ENCODE data around the gene FAF2. TPM values are rescaled to one million over a fixed set of nuclear protein-coding genes. Genes with fewer than 3 reads are reported as not detected.
"Not testable (repeated sequence)": the region's sequence is repeated elsewhere in the genome, so short reads cannot be mapped to it uniquely, and the experiment has no call there.

The FAF2 gene
- total RNA-seq, 2 experiments from 2014 or later: 32.4 TPM

DNA sequence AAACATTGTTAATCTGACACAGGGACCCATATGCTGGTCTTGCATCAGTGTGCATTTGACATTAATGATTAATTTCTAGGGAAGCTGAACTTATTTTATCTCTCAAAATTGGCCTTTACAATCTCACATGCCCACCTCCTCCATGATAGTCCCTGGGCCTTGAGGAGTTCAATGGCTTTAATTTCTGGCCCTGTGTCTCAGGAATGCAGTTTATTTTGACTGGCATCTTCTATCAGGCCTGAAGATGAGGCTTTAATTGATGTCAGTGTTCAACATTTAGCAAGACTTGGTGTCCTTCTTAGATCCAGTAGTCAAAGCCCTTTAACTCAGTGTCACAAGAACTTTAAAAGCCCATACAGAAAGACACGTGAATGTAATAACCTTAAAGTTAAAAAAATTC lies 21.3 kb upstream of the FAF2 start:
- ATAC-seq (ENCODE audit: low read depth): no peak
- Mint-ChIP-seq H3K4me1 (peaks cover 14% of the 10 kb centered on the region), H3K9me3 (peaks cover 10% of the 10 kb centered on the region), H3K27me3 (peaks cover 11% of the 10 kb centered on the region), H3K27ac (no peak overlapping the region), H3K4me3 (no peak overlapping the region), H3K36me3 (peaks cover 9% of the 10 kb centered on the region)
- POLR2A ChIA-PET: interaction anchor here (0.6 kb wide), 1 partner anchor 130 kb away, joined by 3 read pairs; no protein-coding TSS in a partner anchor
- DNase-seq: no peak

DNA sequence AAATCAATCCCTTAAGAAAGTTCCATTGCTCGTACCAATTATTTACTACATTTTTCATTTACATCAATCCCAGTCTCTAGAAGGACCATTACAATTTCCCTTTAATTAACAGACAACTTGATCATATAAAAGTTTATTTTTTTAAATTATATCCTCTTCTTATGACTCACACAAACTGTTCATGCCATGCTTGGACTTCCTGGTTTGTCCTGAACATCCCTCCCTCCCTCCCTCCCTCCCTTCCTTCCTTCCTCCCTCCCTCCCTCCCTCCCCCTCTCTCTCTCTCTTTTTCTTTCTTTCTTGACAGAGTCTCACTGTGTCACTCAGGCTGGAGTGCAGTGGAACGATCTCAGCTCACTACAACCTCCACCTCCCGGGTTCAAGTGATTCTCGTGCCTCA lies 20.2 kb upstream of the FAF2 start:
- no peak for DNase-seq
- POLR2A ChIA-PET: no interaction called here
- H3K27ac Mint-ChIP-seq: no peak overlapping the region

DNA sequence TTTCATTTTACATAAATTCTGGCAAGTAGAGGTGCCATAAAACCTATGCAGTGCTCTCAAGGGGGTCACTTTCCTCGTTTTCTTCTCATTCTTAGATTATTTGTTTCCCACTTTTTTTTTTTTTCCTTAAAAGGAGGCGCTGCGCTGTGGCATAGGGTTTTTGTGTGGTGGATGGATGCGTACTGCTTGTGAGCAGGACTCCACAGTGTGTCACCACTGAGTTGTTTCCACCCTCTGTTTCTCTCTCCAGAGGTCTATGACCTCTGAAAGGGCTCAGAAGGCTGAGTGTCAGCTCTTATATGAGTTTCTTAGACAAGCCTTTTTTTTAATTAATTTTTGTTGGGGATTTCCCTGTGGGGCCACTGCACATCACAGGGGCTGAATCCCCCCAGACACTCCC lies 18.2 kb upstream of the FAF2 start:
- peaks cover 9% of the 10 kb centered on the region for H3K36me3 Mint-ChIP-seq
- H3K4me1 Mint-ChIP-seq: peaks cover 14% of the 10 kb centered on the region
- DNase-seq (no peak), ATAC-seq (ENCODE audit: low read depth) (peak; percentile 77)
- H3K4me3 Mint-ChIP-seq: peak overlapping the region; percentile 14
- POLR2A ChIA-PET: interaction anchor here (1.0 to 1.2 kb wide), 2 partner anchors 17 to 108 kb away, joined by 3 read pairs; no protein-coding TSS in a partner anchor
- H3K27me3 Mint-ChIP-seq: peaks cover 10% of the 10 kb centered on the region
- H3K9me3 Mint-ChIP-seq: peaks cover 9% of the 10 kb centered on the region
- H3K27ac Mint-ChIP-seq: peak overlapping the region; percentile 71

More for the DNA sequence above, 20.2 kb upstream of the FAF2 start:
- Mint-ChIP-seq H3K27me3 (peaks cover 10% of the 10 kb centered on the region), H3K36me3 (peaks cover 9% of the 10 kb centered on the region), H3K9me3 (peaks cover 10% of the 10 kb centered on the region), H3K4me3 (no peak overlapping the region), H3K4me1 (peaks cover 14% of the 10 kb centered on the region)
- ATAC-seq (ENCODE audit: low read depth): no peak

DNA sequence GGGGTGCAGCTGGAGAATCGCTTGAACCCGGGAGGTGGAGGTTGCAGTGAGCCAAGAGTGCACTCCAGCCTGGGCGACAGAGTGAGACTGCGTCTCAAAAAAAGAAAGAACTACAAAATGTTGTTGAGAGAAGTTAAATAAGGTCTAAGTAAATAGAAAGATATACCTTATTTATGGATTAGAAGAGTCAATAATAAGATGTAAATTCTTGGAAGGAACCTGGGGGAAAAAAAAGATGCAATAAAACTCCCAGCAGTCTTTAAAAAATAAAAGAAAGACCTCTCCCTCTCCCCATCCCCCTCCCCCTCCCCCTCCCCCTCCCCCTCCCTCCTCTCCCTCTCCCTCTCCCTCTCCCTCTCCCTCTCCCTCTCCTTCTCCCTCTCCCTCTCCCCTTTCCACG lies 15.5 kb upstream of the FAF2 start:
- Mint-ChIP-seq H3K27ac (no peak overlapping the region), H3K4me1 (peaks cover 21% of the 10 kb centered on the region), H3K36me3 (peaks cover 2% of the 10 kb centered on the region), H3K9me3 (peaks cover 5% of the 10 kb centered on the region), H3K4me3 (no peak overlapping the region), H3K27me3 (peaks cover 2% of the 10 kb centered on the region)
- no peak for ATAC-seq (ENCODE audit: low read depth)
- POLR2A ChIA-PET: no interaction called here
- no peak for DNase-seq

GRCh38 chr5:176436656-176437055 lies 11.5 kb upstream of the FAF2 start:
- peak overlapping the region; percentile 38 for H3K4me3 Mint-ChIP-seq
- POLR2A ChIA-PET: interaction anchor here (0.7 to 1.6 kb wide), 2 partner anchors 11 to 98 kb away, joined by 3 to 7 read pairs; partner anchors contain the start of gene FAF2
- peaks cover 9% of the 10 kb centered on the region for H3K4me1 Mint-ChIP-seq
- no peaks in the 10 kb centered on the region for H3K36me3 Mint-ChIP-seq
- peaks cover 3% of the 10 kb centered on the region for H3K9me3 Mint-ChIP-seq
- H3K27ac Mint-ChIP-seq: no peak overlapping the region
- DNase-seq (no peak), ATAC-seq (ENCODE audit: low read depth) (peak; percentile 76)
- H3K27me3 Mint-ChIP-seq: peaks cover 4% of the 10 kb centered on the region

GRCh38 chr5:176438959-176439757 lies 9.0 kb upstream of the FAF2 start:
- POLR2A ChIA-PET: interaction anchor here (0.7 kb wide), 1 partner anchor 489 kb away, joined by 4 read pairs; no protein-coding TSS in a partner anchor
- ATAC-seq (ENCODE audit: low read depth) (no peak), DNase-seq (no peak)
- H3K9me3 Mint-ChIP-seq: peaks cover 5% of the 10 kb centered on the region
- H3K27ac Mint-ChIP-seq: no peak overlapping the region
- no peak overlapping the region for H3K4me3 Mint-ChIP-seq
- no peaks in the 10 kb centered on the region for H3K36me3 Mint-ChIP-seq
- peaks cover 9% of the 10 kb centered on the region for H3K4me1 Mint-ChIP-seq
- H3K27me3 Mint-ChIP-seq: peaks cover 7% of the 10 kb centered on the region

- Mint-ChIP-seq H3K27me3 (peaks cover 7% of the 10 kb centered on the region), H3K4me3 (no peak overlapping the region), H3K27ac (no peak overlapping the region), H3K9me3 (peaks cover 2% of the 10 kb centered on the region), H3K4me1 (peaks cover 9% of the 10 kb centered on the region), H3K36me3 (no peaks in the 10 kb centered on the region)
- DNase-seq: no peak
- no peak for ATAC-seq (ENCODE audit: low read depth)
- POLR2A ChIA-PET: no interaction called here
Measured at GRCh38 chr5:176440927-176441706, 7.1 kb upstream of the FAF2 start.

GRCh38 chr5:176441921-176442323 lies 6.3 kb upstream of the FAF2 start:
- Mint-ChIP-seq H3K36me3 (no peaks in the 10 kb centered on the region), H3K27me3 (peaks cover 10% of the 10 kb centered on the region), H3K4me3 (no peak overlapping the region), H3K9me3 (peaks cover 2% of the 10 kb centered on the region), H3K4me1 (peaks cover 8% of the 10 kb centered on the region), H3K27ac (no peak overlapping the region)
- DNase-seq (no peak), ATAC-seq (ENCODE audit: low read depth) (no peak)
- POLR2A ChIA-PET: no interaction called here

DNA sequence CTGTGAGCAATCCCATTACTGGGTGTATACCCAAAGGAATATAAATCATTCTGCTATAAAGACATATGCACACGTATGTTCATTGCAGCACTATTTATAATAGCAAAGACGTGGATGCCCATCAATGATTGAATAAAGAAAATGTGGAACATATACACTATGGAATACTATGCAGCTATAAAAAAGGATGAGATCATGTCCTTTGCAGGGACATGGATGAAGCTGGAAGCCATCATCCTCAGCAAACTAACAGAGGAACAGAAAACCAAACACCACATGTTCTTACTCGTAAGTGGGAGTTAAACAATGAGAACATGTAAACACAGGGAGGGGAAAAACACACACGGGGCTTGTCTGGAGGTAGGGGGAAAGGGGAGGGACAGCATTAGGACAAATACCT lies 5.3 kb upstream of the FAF2 start:
- H3K36me3 Mint-ChIP-seq; H3K4me3 Mint-ChIP-seq; ATAC-seq (ENCODE audit: low read depth); H3K9me3 Mint-ChIP-seq; DNase-seq; POLR2A ChIA-PET; H3K27me3 Mint-ChIP-seq; H3K27ac Mint-ChIP-seq: not testable (repeated sequence)
- peaks cover 10% of the 10 kb centered on the region for H3K4me1 Mint-ChIP-seq

DNA sequence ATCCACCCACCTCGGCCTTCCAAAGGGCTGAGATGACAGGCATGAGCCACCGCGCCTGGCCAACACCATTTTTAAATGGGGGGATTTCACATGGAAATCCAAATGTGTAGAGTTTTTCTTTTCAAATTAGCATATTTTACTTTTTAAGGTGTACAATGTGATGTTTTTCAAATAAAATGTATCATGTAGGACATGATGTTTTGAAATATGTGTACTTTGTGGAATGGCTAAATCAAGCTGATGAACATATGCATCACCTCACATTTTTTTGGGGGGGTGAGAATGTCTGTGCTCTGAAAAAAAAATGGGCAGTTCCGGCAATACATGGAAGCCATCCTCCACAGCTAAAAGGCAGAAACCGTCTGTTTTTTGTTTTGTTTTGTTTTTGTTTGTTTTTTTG lies 3.4 kb upstream of the FAF2 start:
- no peak for DNase-seq
- POLR2A ChIA-PET: no interaction called here
- H3K4me3 Mint-ChIP-seq: no peak overlapping the region
- H3K36me3 Mint-ChIP-seq: peaks cover 2% of the 10 kb centered on the region
- peaks cover 14% of the 10 kb centered on the region for H3K4me1 Mint-ChIP-seq
- H3K9me3 Mint-ChIP-seq: peaks cover 2% of the 10 kb centered on the region
- no peak overlapping the region for H3K27ac Mint-ChIP-seq
- no peak for ATAC-seq (ENCODE audit: low read depth)
- H3K27me3 Mint-ChIP-seq: peaks cover 10% of the 10 kb centered on the region

DNA sequence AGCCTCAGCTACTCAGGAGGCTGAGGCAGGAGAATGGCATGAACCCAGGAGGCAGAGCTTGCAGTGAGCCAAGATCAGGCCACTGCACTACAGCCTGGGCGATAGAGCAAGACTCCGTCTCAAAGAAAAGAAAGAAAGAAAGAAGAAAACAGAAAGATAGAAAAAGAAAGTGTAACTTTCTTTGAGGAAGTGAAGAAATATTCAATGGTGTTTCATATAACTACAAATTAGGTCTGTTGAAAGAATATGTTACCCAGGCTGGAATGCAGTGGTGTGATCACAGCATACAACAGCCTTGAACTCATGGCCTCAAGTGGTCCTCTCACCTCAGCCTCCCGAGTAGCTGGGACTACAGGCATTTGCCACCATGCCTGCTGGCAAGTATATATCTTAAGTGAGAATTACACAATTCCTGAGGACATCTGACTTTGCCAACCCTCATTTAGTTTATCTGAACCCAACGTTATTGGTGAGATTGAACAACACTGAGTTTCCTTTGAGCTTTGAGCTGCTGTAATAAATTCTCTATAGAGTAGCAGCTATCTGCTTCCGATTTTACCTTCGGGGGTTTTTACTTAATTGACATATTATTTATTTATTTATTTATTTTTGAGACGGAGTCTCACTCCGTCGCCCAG lies 2.0 kb upstream of the FAF2 start:
- Mint-ChIP-seq H3K4me3 (no peak overlapping the region), H3K9me3 (peaks cover 2% of the 10 kb centered on the region), H3K4me1 (peaks cover 20% of the 10 kb centered on the region), H3K27me3 (peaks cover 10% of the 10 kb centered on the region), H3K36me3 (peaks cover 2% of the 10 kb centered on the region), H3K27ac (no peak overlapping the region)
- DNase-seq (no peak), ATAC-seq (ENCODE audit: low read depth) (no peak)
- POLR2A ChIA-PET: interaction anchor here (1.6 to 4.3 kb wide), 3 partner anchors 16 to 97 kb away, joined by 3 to 60 read pairs (median 26); partner anchors contain the start of gene RNF44

DNA sequence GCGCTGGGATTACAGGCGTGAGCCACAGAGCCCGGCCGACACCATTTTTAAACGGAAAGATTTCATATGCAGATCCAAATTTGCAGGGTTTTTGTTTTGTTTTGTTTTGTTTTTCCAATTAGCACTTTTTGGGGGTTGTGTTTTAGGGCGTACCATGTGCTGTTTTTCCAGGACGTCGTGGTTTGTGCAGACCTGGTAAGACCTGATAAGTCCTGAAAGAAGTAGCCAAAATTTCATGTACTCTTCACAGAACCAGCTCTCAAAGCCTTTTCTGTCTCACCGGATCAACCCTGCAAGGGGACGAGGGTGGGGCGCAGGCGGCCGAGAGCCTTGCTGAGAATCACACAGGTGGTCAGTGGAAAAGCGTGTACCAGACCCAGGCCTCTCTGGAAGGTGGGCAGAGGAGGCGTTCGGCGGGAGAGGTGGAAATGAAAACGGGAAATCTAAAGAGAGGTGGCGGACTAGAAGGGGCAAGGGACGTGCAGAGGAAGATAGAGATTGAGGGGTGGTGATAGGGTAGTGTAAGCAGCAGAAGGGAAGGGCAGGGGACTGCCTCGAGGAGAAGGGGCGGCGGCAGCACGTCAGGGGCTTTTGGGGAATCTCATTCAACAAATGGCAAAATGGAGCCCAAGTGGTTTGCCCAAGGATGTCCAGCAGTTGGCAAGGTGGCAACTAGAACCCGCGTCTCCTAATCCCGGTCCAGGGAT lies 1.1 kb upstream of the FAF2 start:
- Mint-ChIP-seq H3K36me3 (peaks cover 2% of the 10 kb centered on the region), H3K4me1 (peaks cover 20% of the 10 kb centered on the region), H3K27me3 (peaks cover 6% of the 10 kb centered on the region), H3K4me3 (peak overlapping the region; percentile 98), H3K9me3 (peaks cover 2% of the 10 kb centered on the region), H3K27ac (peak overlapping the region; percentile 97)
- no peak for ATAC-seq (ENCODE audit: low read depth)
- DNase-seq: peak; percentile 42
- POLR2A ChIA-PET: interaction anchor here (0.8 to 4.3 kb wide), 10 partner anchors 11 to 107 kb away, joined by 3 to 60 read pairs (median 6); partner anchors contain the start of genes HIGD2A, NOP16 and RNF44
